ENCODE results near the gene MAGEB6. TPM values are rescaled to one million over a fixed set of nuclear protein-coding genes. Genes with fewer than 3 reads are reported as not detected.

MAGEB6 gene
- total and polyA plus RNA-seq, 2 of the 4 experiments (the other 2 are of a cell fraction) = not detected

- H4K5ac ChIP-seq (ENCODE audit: low read depth, low read length) = no peak overlapping the region
- no peak overlapping the region for H2AFZ ChIP-seq (replicated peaks; ENCODE audit: low read length, poor library complexity)
- no peak overlapping the region for H2BK15ac ChIP-seq (ENCODE audit: low read depth, low read length)
- no peaks in the 10 kb centered on the region for H3K27me3 ChIP-seq (ENCODE audit: control insufficient read depth, insufficient read depth, low read length)
- ATAC-seq (ENCODE audit: low read depth) (no peak), DNase-seq (no peak)
- H3K56ac ChIP-seq (ENCODE audit: extremely low read depth, insufficient read depth, low read length) = no peak overlapping the region
- no TSS peak for BruUV-seq (replicated peaks)
- no peak overlapping the region for H4K91ac ChIP-seq (ENCODE audit: insufficient read depth, low read depth, low read length)
- no peak overlapping the region for H4K8ac ChIP-seq (ENCODE audit: low read depth in 2 of 2, low read length in 2 of 2)
- no peaks in the 10 kb centered on the region for H3K9me1 ChIP-seq (ENCODE audit: insufficient read depth, low read length)
- H2AK5ac ChIP-seq (ENCODE audit: low read depth, low read length) = no peak overlapping the region
- no peak overlapping the region for H2BK120ac ChIP-seq (ENCODE audit: low read depth, low read length)
- WGBS, 2 experiments (ENCODE audit: extremely low coverage in 2 of 2, insufficient read length in 1 of 2) = 80% methylated on average over 2 of the region's 7 CpGs; no CpG with 5 or more reads in 1 of the 2 experiments
- no peaks in the 10 kb centered on the region for H3K4me1 ChIP-seq (ENCODE audit: control insufficient read depth, insufficient read depth, low read length)
- CTCF ChIA-PET = no interaction called here
- H3K14ac ChIP-seq (replicated peaks; ENCODE audit: low read depth, low read length) = no peak overlapping the region
- no peaks in the 10 kb centered on the region for H4K20me1 ChIP-seq (ENCODE audit: insufficient read depth, low read length)
- H3K9ac ChIP-seq (ENCODE audit: low read depth, low read length) = no peak overlapping the region
- in situ Hi-C loops (cut with MboI; ENCODE audit: low sequenced_read_pairs) (no loop called here), dilution Hi-C loops (cut with HindIII; ENCODE audit: low sequenced_read_pairs, unreplicated experiment) (no loop called here), intact Hi-C loops (cut with micrococcal nuclease) (no loop called here)
- H3K18ac ChIP-seq (ENCODE audit: low read depth, low read length) = no peak overlapping the region
- TF ChIP-seq RCOR1 (IDR thresholded peaks at IDR 0.05; ENCODE audit: insufficient replicate concordance, low read length) (no peak), CEBPB (IDR thresholded peaks at IDR 0.05; ENCODE audit: low read depth, low read length) (no peak), USF2 (IDR thresholded peaks at IDR 0.05; ENCODE audit: low read depth, low read length) (no peak), POLR2A (IDR thresholded peaks at IDR 0.05; ENCODE audit: low read depth, low read length) (no peak), CTCF (conservative IDR thresholded peaks at IDR 0.05; ENCODE audit: low read depth, low read length) (no peak), RAD21 (IDR thresholded peaks at IDR 0.05; ENCODE audit: low read length) (no peak), ELK1 (IDR thresholded peaks at IDR 0.05; ENCODE audit: borderline replicate concordance, low read depth, low read length) (no peak), MXI1 (IDR thresholded peaks at IDR 0.05; ENCODE audit: borderline replicate concordance, low read depth, low read length) (no peak)
- no peaks in the 10 kb centered on the region for H3K36me3 ChIP-seq (ENCODE audit: control insufficient read depth, insufficient read depth, low read length)
- H2AK9ac ChIP-seq (replicated peaks; ENCODE audit: low read depth, low read length, poor library complexity) = no peak overlapping the region
- no peak overlapping the region for H3K23ac ChIP-seq (ENCODE audit: low read depth, low read length)
- no peak overlapping the region for H2BK20ac ChIP-seq (ENCODE audit: low read depth, low read length)
- no peaks in the 10 kb centered on the region for H3K79me1 ChIP-seq (ENCODE audit: low read depth in 1 of 2, low read length in 2 of 2)
- no peak overlapping the region for H3K4ac ChIP-seq (ENCODE audit: low read depth, low read length)
- H3K4me3 ChIP-seq (ENCODE audit: insufficient read depth, low read depth, low read length) = no peak overlapping the region
- H3K9me3 ChIP-seq (ENCODE audit: control insufficient read depth, insufficient read depth, low read length) = peaks cover 7% of the 10 kb centered on the region; the same call in 1 of the 2 replicates
- no peak overlapping the region for H2BK5ac ChIP-seq (ENCODE audit: low read depth, low read length, poor library complexity, severe bottlenecking)
- H3K27ac ChIP-seq (ENCODE audit: insufficient read depth, low read length) = no peak overlapping the region
- POLR2A ChIA-PET (ENCODE audit: unreplicated experiment) = no interaction called here
- no peak overlapping the region for H3K4me2 ChIP-seq (ENCODE audit: low read depth, low read length)
Measured at GRCh38 chrX:26219351-26219750, 27.1 kb downstream of the MAGEB6 start.
